Sigmoid colon (tissue), 4 donors: ENCODE results near the gene ARHGAP28.

Experiments
- EP300 ChIP-seq, 4 donors: sonication (generic); formaldehyde crosslinking; IDR thresholded peaks; one replicate each; pipeline ENCODE4 v1.6.1; 2017; ENCODE audit warnings: antibody characterized with exemption in 4 of 4
- POLR2AphosphoS5 ChIP-seq, 4 donors: sonication (generic); formaldehyde crosslinking; IDR thresholded peaks; one replicate each; pipeline ENCODE4 v1.6.1; 2017; ENCODE audit warnings: antibody characterized with exemption in 4 of 4
- TF ChIP-seq, protein P1 (sequence below), 4 experiments: fragments of 450-650 bp in 3 of 4; fragments of 200-600 bp in 1 of 4; IDR thresholded peaks; one replicate each; pipeline ENCODE4 v1.5.1; 2016 to 2019; ENCODE audit warnings: antibody characterized with exemption in 4 of 4, mild to moderate bottlenecking in 3 of 4, moderate library complexity in 2 of 4

DNA sequence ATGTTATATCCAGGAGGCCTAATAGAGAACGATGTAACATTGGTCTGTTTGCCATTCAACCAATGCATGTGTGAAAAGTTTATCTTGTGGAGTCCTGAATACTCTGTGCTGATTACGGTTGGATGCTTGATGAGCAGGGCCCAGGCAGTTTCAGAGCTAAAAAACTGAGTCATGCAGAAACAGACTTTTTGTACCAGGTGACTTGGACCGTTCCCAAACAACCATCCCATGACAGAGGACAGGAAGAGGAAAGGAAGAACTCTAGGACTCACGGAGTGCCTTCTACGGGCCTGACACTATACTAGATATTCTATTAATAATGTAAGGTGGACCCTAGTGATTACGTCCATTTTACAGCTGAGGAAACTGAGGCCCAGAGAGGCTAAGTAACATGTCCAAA lies 142.1 kb downstream of the ARHGAP28 start:
- TF ChIP-seq, protein P1, sequence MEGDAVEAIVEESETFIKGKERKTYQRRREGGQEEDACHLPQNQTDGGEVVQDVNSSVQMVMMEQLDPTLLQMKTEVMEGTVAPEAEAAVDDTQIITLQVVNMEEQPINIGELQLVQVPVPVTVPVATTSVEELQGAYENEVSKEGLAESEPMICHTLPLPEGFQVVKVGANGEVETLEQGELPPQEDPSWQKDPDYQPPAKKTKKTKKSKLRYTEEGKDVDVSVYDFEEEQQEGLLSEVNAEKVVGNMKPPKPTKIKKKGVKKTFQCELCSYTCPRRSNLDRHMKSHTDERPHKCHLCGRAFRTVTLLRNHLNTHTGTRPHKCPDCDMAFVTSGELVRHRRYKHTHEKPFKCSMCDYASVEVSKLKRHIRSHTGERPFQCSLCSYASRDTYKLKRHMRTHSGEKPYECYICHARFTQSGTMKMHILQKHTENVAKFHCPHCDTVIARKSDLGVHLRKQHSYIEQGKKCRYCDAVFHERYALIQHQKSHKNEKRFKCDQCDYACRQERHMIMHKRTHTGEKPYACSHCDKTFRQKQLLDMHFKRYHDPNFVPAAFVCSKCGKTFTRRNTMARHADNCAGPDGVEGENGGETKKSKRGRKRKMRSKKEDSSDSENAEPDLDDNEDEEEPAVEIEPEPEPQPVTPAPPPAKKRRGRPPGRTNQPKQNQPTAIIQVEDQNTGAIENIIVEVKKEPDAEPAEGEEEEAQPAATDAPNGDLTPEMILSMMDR (IDR thresholded peaks at IDR 0.05) = no peak
- TF ChIP-seq POLR2AphosphoS5 (IDR thresholded peaks at IDR 0.05) (no peak), EP300 (IDR thresholded peaks at IDR 0.05) (no peak)
